Measurements from ENCODE around the gene HCAR2. TPM values are rescaled to one million over a fixed set of nuclear protein-coding genes. Genes with fewer than 3 reads are reported as not detected.
"Not testable (repeated sequence)": the region's sequence is repeated elsewhere in the genome, so short reads cannot be mapped to it uniquely, and the experiment has no call there.

HCAR2 gene
- total RNA-seq, 1 experiment from 2014 or later = not detected

DNA sequence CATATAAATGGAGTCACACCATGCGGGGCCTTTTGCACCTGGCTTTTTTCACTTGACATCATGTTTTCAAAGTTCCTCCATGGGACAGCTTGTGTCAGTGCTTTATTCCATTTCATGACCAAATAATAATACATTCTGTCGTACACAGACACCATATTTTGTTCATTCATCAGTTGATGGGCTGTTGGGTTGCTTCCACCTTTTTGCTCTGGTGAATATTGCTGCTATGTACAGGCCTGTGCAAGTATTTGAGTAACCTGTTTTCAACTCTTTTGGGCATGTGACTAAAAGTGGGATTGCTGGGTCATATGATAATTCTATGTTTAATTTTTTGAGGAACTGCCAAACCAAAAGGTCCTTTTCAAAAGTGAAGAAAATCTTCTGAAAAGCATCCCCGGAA lies 46.9 kb downstream of the HCAR2 start:
- BruUV-seq (replicated peaks) = no TSS peak
- Mint-ChIP-seq H3K27ac (ENCODE audit: unreplicated experiment) (no peak overlapping the region), H3K4me1 (ENCODE audit: low read depth, unreplicated experiment) (no peaks in the 10 kb centered on the region), H3K27me3 (ENCODE audit: unreplicated experiment) (no peaks in the 10 kb centered on the region), H3K9me3 (ENCODE audit: low read depth, unreplicated experiment) (no peaks in the 10 kb centered on the region), H3K36me3 (ENCODE audit: insufficient read depth, unreplicated experiment) (no peaks in the 10 kb centered on the region), H3K4me3 (ENCODE audit: low read depth, unreplicated experiment) (no peak overlapping the region)
- CTCF ChIA-PET = no interaction called here
- TF ChIP-seq, protein P1, sequence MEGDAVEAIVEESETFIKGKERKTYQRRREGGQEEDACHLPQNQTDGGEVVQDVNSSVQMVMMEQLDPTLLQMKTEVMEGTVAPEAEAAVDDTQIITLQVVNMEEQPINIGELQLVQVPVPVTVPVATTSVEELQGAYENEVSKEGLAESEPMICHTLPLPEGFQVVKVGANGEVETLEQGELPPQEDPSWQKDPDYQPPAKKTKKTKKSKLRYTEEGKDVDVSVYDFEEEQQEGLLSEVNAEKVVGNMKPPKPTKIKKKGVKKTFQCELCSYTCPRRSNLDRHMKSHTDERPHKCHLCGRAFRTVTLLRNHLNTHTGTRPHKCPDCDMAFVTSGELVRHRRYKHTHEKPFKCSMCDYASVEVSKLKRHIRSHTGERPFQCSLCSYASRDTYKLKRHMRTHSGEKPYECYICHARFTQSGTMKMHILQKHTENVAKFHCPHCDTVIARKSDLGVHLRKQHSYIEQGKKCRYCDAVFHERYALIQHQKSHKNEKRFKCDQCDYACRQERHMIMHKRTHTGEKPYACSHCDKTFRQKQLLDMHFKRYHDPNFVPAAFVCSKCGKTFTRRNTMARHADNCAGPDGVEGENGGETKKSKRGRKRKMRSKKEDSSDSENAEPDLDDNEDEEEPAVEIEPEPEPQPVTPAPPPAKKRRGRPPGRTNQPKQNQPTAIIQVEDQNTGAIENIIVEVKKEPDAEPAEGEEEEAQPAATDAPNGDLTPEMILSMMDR (IDR thresholded peaks at IDR 0.05; ENCODE audit: unreplicated experiment) = no peak
- intact Hi-C loops (cut with micrococcal nuclease; ENCODE audit: unreplicated experiment) = no loop called here
- DNase-seq = no peak

DNA sequence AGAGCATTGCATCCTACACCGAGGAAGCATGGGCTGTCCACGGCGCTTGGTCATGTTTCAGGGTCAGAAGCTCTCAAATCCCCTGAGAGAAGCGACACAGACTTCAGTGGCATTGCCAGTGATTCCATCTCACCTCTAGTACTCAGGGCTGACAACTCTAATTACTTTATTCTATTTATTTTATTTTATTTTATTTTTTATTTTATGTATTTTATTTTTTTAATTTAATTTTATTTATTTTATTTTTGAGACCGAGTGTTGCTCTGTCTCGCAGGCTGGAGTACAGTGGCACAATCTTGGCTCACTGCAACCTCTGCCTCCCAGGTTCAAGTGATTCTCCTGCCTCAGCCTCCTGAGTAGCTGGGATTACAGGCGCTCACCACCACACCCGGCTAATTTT lies 49.9 kb downstream of the HCAR2 start:
- intact Hi-C loops (cut with micrococcal nuclease; ENCODE audit: unreplicated experiment) = loop anchor here (5.0 kb wide), 1 partner anchor 79 kb away; the partner anchor contains the start of gene HCAR1
- BruUV-seq (replicated peaks); H3K4me1 Mint-ChIP-seq (ENCODE audit: low read depth, unreplicated experiment); H3K27me3 Mint-ChIP-seq (ENCODE audit: unreplicated experiment); CTCF ChIA-PET; H3K9me3 Mint-ChIP-seq (ENCODE audit: low read depth, unreplicated experiment); H3K4me3 Mint-ChIP-seq (ENCODE audit: low read depth, unreplicated experiment); DNase-seq; H3K27ac Mint-ChIP-seq (ENCODE audit: unreplicated experiment); H3K36me3 Mint-ChIP-seq (ENCODE audit: insufficient read depth, unreplicated experiment): not testable (repeated sequence)

DNA sequence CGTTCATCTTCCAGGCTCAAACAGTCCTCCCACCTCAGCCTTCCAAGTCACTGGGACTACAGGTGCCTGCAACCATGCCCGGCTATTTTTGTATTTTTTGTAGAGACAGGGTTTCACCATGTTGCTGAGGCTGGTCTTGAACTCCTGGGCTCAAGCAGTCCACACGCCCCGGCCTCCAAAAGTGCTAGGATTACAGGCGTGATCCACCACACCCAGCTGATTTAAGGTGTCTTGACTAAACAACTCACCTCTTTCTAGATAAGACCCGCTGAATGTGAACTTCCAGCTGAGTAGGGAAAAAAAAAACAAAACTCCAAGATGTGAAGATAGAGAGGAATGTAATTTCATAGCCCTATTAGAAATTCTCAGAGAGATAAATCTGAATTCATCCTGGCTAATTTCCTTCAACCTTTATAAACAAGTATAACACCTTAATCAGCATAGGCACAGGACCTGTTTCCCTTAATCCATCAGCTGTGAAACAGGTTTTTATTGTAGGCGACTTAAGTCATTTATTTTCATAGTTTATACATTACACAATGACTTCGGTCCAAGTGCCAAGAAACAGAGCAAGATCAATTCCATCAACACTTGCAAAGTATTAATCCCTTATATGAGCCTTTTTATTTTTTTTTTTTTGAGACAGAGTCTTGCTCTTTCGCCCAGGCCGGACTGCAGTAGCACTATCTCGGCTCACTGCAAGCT lies 51.5 kb downstream of the HCAR2 start:
- TF ChIP-seq, protein P1 (IDR thresholded peaks at IDR 0.05; ENCODE audit: unreplicated experiment) = no peak
- no TSS peak for BruUV-seq (replicated peaks)
- CTCF ChIA-PET = interaction anchor here (0.6 to 0.9 kb wide), 5 partner anchors 8 to 908 kb away, joined by 3 to 8 read pairs (median 3); no protein-coding TSS in a partner anchor
- intact Hi-C loops (cut with micrococcal nuclease; ENCODE audit: unreplicated experiment) = loop anchor here (5.0 kb wide), 1 partner anchor 81 kb away; the partner anchor contains the start of gene HCAR1
- Mint-ChIP-seq H3K4me1 (ENCODE audit: low read depth, unreplicated experiment) (peaks cover 6% of the 10 kb centered on the region), H3K27me3 (ENCODE audit: unreplicated experiment) (no peaks in the 10 kb centered on the region), H3K9me3 (ENCODE audit: low read depth, unreplicated experiment) (no peaks in the 10 kb centered on the region), H3K4me3 (ENCODE audit: low read depth, unreplicated experiment) (no peak overlapping the region), H3K27ac (ENCODE audit: unreplicated experiment) (no peak overlapping the region), H3K36me3 (ENCODE audit: insufficient read depth, unreplicated experiment) (no peaks in the 10 kb centered on the region)
- DNase-seq = no peak

Other genes starting within 250 kb of the HCAR2 start
- gene ZCCHC8, start 202.4 kb downstream of the HCAR2 start, total RNA-seq (2022) = 46.6 and 46.8 TPM in 2 replicates
- 84.0 and 86.9 TPM in 2 replicates for gene RSRC2, start 176.4 kb downstream of the HCAR2 start, total RNA-seq (2022)
- gene KNTC1, start 176.1 kb downstream of the HCAR2 start, total RNA-seq (2022) = 97.8 and 110 TPM in 2 replicates
- gene HCAR3, start 13.5 kb upstream of the HCAR2 start, total RNA-seq (2022) = 0.17 TPM in 1 of 2 replicates, not detected in the other
- 5.0 and 5.9 TPM in 2 replicates for gene HCAR1, start 27.5 kb upstream of the HCAR2 start, total RNA-seq (2022)
- gene DENR, start 49.5 kb upstream of the HCAR2 start, total RNA-seq (2022) = 83.2 and 85.8 TPM in 2 replicates
- gene CCDC62, start 71.2 kb upstream of the HCAR2 start, total RNA-seq (2022) = 0.66 and 0.98 TPM in 2 replicates
- gene HIP1R, start 132.1 kb upstream of the HCAR2 start, total RNA-seq (2022) = 234 and 246 TPM in 2 replicates
- 104 and 118 TPM in 2 replicates for gene VPS37B, start 192.8 kb upstream of the HCAR2 start, total RNA-seq (2022)

Data from Calu3 (cell line).